H1 (cell line): ENCODE data around the gene TEX14. TPM values are rescaled to one million over a fixed set of nuclear protein-coding genes. Genes with fewer than 3 reads are reported as not detected.

Experiments used
- CTCF ChIA-PET: fragments of 300-600 bp; sonication (Branson Sonifier 250); formaldehyde crosslinking; loops from one replicate; lab custom pipeline; 2021; ENCODE audit not compliant: partially characterized antibody; lab: Charles Lee
- POLR2A ChIA-PET: fragments of 300-600 bp; sonication (Branson Sonifier 250); formaldehyde crosslinking; loops from one replicate; lab custom pipeline; 2021; ENCODE audit warnings: inconsistent platforms; ENCODE audit not compliant: partially characterized antibody; lab: Charles Lee
- DNase-seq, 2 experiments: peaks; one replicate each; pipeline versions ENCODE4 v3.0.0 to v3.0.0-alpha.2; 2010 to 2022; ENCODE audit warnings: low spot score in 2 of 2, low read depth in 1 of 2, mixed read lengths in 1 of 2
- FAIRE-seq: peaks from 2 replicates; lab custom pipeline; 2011; peaks lifted over from hg19 to GRCh38; lab: Jason Lieb, UNC
- H2AFZ ChIP-seq: 2 replicates; pipeline ENCODE4 v1.8.1; 2012; ENCODE audit warnings: low read length, inconsistent platforms
- H2AK5ac ChIP-seq: 2 replicates; pipeline ENCODE4 v1.6.1; 2013; ENCODE audit warnings: low read depth, low read length
- H2BK120ac ChIP-seq: replicated peaks from 2 replicates; pipeline ENCODE3; 2013; ENCODE audit warnings: low read depth, low read length, inconsistent platforms
- H2BK12ac ChIP-seq: 2 replicates; pipeline ENCODE4 v1.6.1; 2013; ENCODE audit warnings: low read depth, low read length
- H2BK15ac ChIP-seq: 2 replicates; pipeline ENCODE4 v1.6.1; 2013; ENCODE audit warnings: low read length
- H2BK20ac ChIP-seq: 2 replicates; pipeline ENCODE4 v1.6.1; 2013; ENCODE audit warnings: low read length
- H2BK5ac ChIP-seq: 2 replicates; pipeline ENCODE4 v1.6.1; 2013; ENCODE audit warnings: low read depth, low read length
- H3K14ac ChIP-seq: 2 replicates; pipeline ENCODE4 v1.6.1; 2013; ENCODE audit warnings: inconsistent platforms; ENCODE audit not compliant: insufficient read length
- H3K18ac ChIP-seq: 2 replicates; pipeline ENCODE4 v1.6.1; 2013; ENCODE audit warnings: low read length; ENCODE audit errors: extremely low read depth
- H3K23ac ChIP-seq: 2 replicates; pipeline ENCODE4 v1.6.1; 2013; ENCODE audit warnings: inconsistent platforms; ENCODE audit not compliant: insufficient read length
- H3K23me2 ChIP-seq: 2 replicates; pipeline ENCODE4 v1.6.1; 2013; ENCODE audit warnings: low read depth, low read length
- H3K27ac ChIP-seq: 2 replicates; pipeline ENCODE4 v1.6.1; 2011; ENCODE audit warnings: low read depth, low read length, inconsistent platforms
- H3K27me3 ChIP-seq, 4 experiments: replicated peaks in 1 of 4; 1 replicate in 1 of 4; 2 replicates in 3 of 4; pipeline versions ENCODE4 v1.6.1 to v1.8.1; 2011 to 2013; ENCODE audit warnings: low read length in 3 of 4, mild to moderate bottlenecking in 3 of 4, inconsistent platforms in 2 of 4, mixed read lengths in 2 of 4, moderate library complexity in 1 of 4; ENCODE audit not compliant: control insufficient read depth in 3 of 4, insufficient read depth in 3 of 4; ENCODE audit errors: extremely low read depth in 1 of 4
- H3K36me3 ChIP-seq, 4 experiments: 2 replicates each; pipeline versions ENCODE4 v1.6.1 to v1.8.1; 2011 to 2013; ENCODE audit warnings: mild to moderate bottlenecking in 4 of 4, low read length in 3 of 4, moderate library complexity in 2 of 4, control low read depth in 1 of 4, inconsistent platforms in 1 of 4; ENCODE audit not compliant: insufficient read depth in 4 of 4, control insufficient read depth in 2 of 4
- H3K4ac ChIP-seq: replicated peaks from 2 replicates; pipeline ENCODE3; 2013; ENCODE audit warnings: low read length, low read depth, mixed read lengths, inconsistent platforms; ENCODE audit not compliant: insufficient read length
- H3K4me1 ChIP-seq, 4 experiments: replicated peaks in 1 of 4; 1 replicate in 1 of 4; 2 replicates in 3 of 4; pipeline versions ENCODE4 v1.6.1 to v1.8.1; 2011 to 2013; ENCODE audit warnings: low read length in 3 of 4, inconsistent platforms in 2 of 4, mixed read lengths in 1 of 4; ENCODE audit not compliant: insufficient read depth in 4 of 4, control insufficient read depth in 3 of 4
- H3K4me2 ChIP-seq, 2 experiments: 2 replicates each; pipeline versions ENCODE4 v1.6.1 to v1.8.1; 2011 to 2013; ENCODE audit warnings: low read depth in 2 of 2, low read length in 2 of 2, control low read depth in 1 of 2, inconsistent platforms in 1 of 2, mild to moderate bottlenecking in 1 of 2; ENCODE audit not compliant: insufficient read depth in 1 of 2
- H3K4me3 ChIP-seq, 4 experiments: fragments of 200-600, 300-600 bp in 1 of 4; sonication (generic), shearing (Covaris generic), sonication (Bioruptor Twin) in 1 of 4; 2 replicates each; pipeline versions ENCODE4 v1.5.1 to v1.8.1; 2011 to 2016; ENCODE audit warnings: low read length in 4 of 4, low read depth in 3 of 4, control low read depth in 2 of 4, inconsistent platforms in 2 of 4, mild to moderate bottlenecking in 2 of 4, mixed read lengths in 1 of 4, moderate library complexity in 1 of 4; ENCODE audit not compliant: insufficient read depth in 2 of 4; ENCODE audit errors: extremely low read depth in 1 of 4
- H3K56ac ChIP-seq: replicated peaks from 2 replicates; pipeline ENCODE3; 2013; ENCODE audit warnings: low read depth, mild to moderate bottlenecking, mixed read lengths, low read length, inconsistent platforms; ENCODE audit not compliant: insufficient read length
- H3K79me1 ChIP-seq: 2 replicates; pipeline ENCODE4 v1.6.1; 2013; ENCODE audit warnings: low read depth, low read length, control low read depth
- H3K79me2 ChIP-seq, 2 experiments: 2 replicates each; pipeline versions ENCODE4 v1.6.1 to v1.8.1; 2012 to 2013; ENCODE audit warnings: low read length in 2 of 2, mild to moderate bottlenecking in 2 of 2, inconsistent platforms in 1 of 2; ENCODE audit not compliant: insufficient read depth in 2 of 2, control insufficient read depth in 1 of 2
- H3K9ac ChIP-seq, 4 experiments: replicated peaks in 1 of 4; 1 replicate in 1 of 4; 2 replicates in 3 of 4; pipeline versions ENCODE4 v1.6.1 to v1.8.1; 2011 to 2013; ENCODE audit warnings: low read depth in 3 of 4, low read length in 3 of 4, control low read depth in 2 of 4, mild to moderate bottlenecking in 2 of 4, moderate library complexity in 2 of 4, inconsistent platforms in 1 of 4; ENCODE audit errors: extremely low read depth in 1 of 4
- H3K9me3 ChIP-seq, 2 experiments: 2 replicates each; pipeline versions ENCODE4 v1.6.1 to v1.8.1; 2012 to 2013; ENCODE audit warnings: mild to moderate bottlenecking in 2 of 2, moderate library complexity in 2 of 2, control low read depth in 1 of 2, inconsistent platforms in 1 of 2, low read depth in 1 of 2, low read length in 1 of 2, mixed read lengths in 1 of 2; ENCODE audit not compliant: insufficient read depth in 2 of 2
- H4K20me1 ChIP-seq, 2 experiments: replicated peaks in 1 of 2; 2 replicates each; pipeline versions ENCODE3 to v1.8.1; 2011 to 2013; ENCODE audit warnings: inconsistent platforms in 2 of 2, low read length in 2 of 2, mild to moderate bottlenecking in 1 of 2; ENCODE audit not compliant: insufficient read depth in 2 of 2, control insufficient read depth in 1 of 2
- H4K5ac ChIP-seq: 2 replicates; pipeline ENCODE4 v1.6.1; 2013; ENCODE audit warnings: low read length, low read depth, mixed read lengths, inconsistent platforms; ENCODE audit not compliant: insufficient read length
- H4K8ac ChIP-seq: 2 replicates; pipeline ENCODE4 v1.8.0; 2013; ENCODE audit warnings: mild to moderate bottlenecking, moderate library complexity, low read length, inconsistent platforms; ENCODE audit not compliant: insufficient read depth; ENCODE audit errors: extremely low read depth
- H4K91ac ChIP-seq: replicated peaks from 2 replicates; pipeline ENCODE3; 2013; ENCODE audit warnings: low read length, mixed read lengths, inconsistent platforms; ENCODE audit not compliant: insufficient read length
- BACH1 ChIP-seq: IDR thresholded peaks from 2 replicates; pipeline ENCODE4 v1.6.1; 2012; ENCODE audit warnings: low read length, improper control_type of control experiment
- BCL11A ChIP-seq, 2 experiments: IDR thresholded peaks; one replicate each; pipeline ENCODE4 v1.6.1; 2011; ENCODE audit warnings: low read depth in 2 of 2, low read length in 2 of 2, mild to moderate bottlenecking in 2 of 2
- CTBP2 ChIP-seq: IDR thresholded peaks from 2 replicates; pipeline ENCODE4 v1.7.0; 2011; ENCODE audit warnings: borderline replicate concordance, mild to moderate bottlenecking, moderate library complexity, mixed read lengths, low read length; ENCODE audit not compliant: insufficient read depth, insufficient read length
- GTF2F1 ChIP-seq: IDR thresholded peaks from 2 replicates; pipeline ENCODE4 v1.6.1; 2012; ENCODE audit warnings: low read depth, low read length, improper control_type of control experiment, borderline replicate concordance
- RFX5 ChIP-seq: IDR thresholded peaks from 2 replicates; pipeline ENCODE4 v1.6.1; 2011; ENCODE audit warnings: low read depth, low read length, improper control_type of control experiment, borderline replicate concordance
- RNF2 ChIP-seq: fragments of 200-900, 300-1000 bp; sonication (generic); IDR thresholded peaks from 2 replicates; pipeline ENCODE4 v1.7.1; 2016; ENCODE audit warnings: borderline replicate concordance, low read depth, mild to moderate bottlenecking, antibody characterized with exemption, low read length; ENCODE audit not compliant: poor library complexity, severe bottlenecking; ENCODE audit errors: missing control alignments
- SIX5 ChIP-seq: IDR thresholded peaks from 2 replicates; pipeline ENCODE4 v1.6.1; 2011; ENCODE audit warnings: mild to moderate bottlenecking, low read depth, low read length
- SP1 ChIP-seq: IDR thresholded peaks from 2 replicates; pipeline ENCODE4 v1.6.1; 2011; ENCODE audit warnings: low read depth, low read length
- SP4 ChIP-seq: IDR thresholded peaks from 2 replicates; pipeline ENCODE4 v1.6.1; 2012; ENCODE audit warnings: low read length, inconsistent platforms
- WGBS, 2 experiments: shearing (Covaris generic) in 1 of 2; methylation state at CpG; one replicate each; pipeline versions ENCODE4 v1.1.6 to v1.1.7; 2013 to 2015; ENCODE audit warnings: low lambda C conversion rate in 2 of 2, mixed read lengths in 2 of 2, inconsistent platforms in 1 of 2, low coverage in 1 of 2, missing lambda C conversion rate in 1 of 2; ENCODE audit not compliant: insufficient replicate concordance in 2 of 2, insufficient coverage in 1 of 2, insufficient read length in 1 of 2; ENCODE audit errors: extremely low coverage in 1 of 2, missing lambda C conversion rate in 1 of 2; 5-methylcytosine and 5-hydroxymethylcytosine counted together
- polyA plus RNA-seq, 7 experiments: library from polyadenylated mRNA; depleted of rRNA in 3 of 7; stranded (reverse) in 5 of 7; unstranded in 2 of 7; fragments of >200 nt in 5 of 7; fragments of 200-250 nt in 2 of 7; gene quantifications; 1 replicate in 5 of 7; 2 replicates in 1 of 7; 4 replicates in 1 of 7; pipeline versions ENCODE4 v1.2.1 to v1.2.3, GENCODE V29; 2011 to 2013; ENCODE audit warnings: missing spikeins in 2 of 7, mixed read lengths in 2 of 7
- total RNA-seq: library from RNA; stranded (reverse); fragmentation: NEBNext Ultra II Directional; extraction: Animal tissue kit (Norgen Biotek cat#: 25700); gene quantifications from 2 replicates; pipeline ENCODE4 v1.2.1, GENCODE V29; 2021
- TF ChIP-seq, protein P1 (sequence below): IDR thresholded peaks from 2 replicates; pipeline ENCODE4 v1.6.1; 2012; ENCODE audit warnings: low read length, inconsistent platforms
- TF ChIP-seq, protein P2 (sequence below): IDR thresholded peaks from 2 replicates; pipeline ENCODE4 v1.6.1; 2012; ENCODE audit warnings: inconsistent platforms

The TEX14 gene
- total and polyA plus RNA-seq, 2 of the 8 experiments (the other 6 are each of a cell fraction or from before 2014, with no cell fraction given): 0.83 to 2.5 TPM

GRCh38 chr17:58532555-58532951 lies 159.3 kb downstream of the TEX14 start:
- Histone ChIP-seq H3K27ac (no peak overlapping the region), H2BK15ac (peak overlapping the region; percentile 92; the same call in 1 of the 2 replicates), H3K9ac (peak overlapping the region in 1 of 4 experiments; percentile 13; a peak in 2 of 7 replicates), H3K23ac (no peak overlapping the region), H3K56ac (no peak overlapping the region), H3K9me3 (no peaks in the 10 kb centered on the region), H3K23me2 (peaks cover 12% of the 10 kb centered on the region), H3K79me1 (no peaks in the 10 kb centered on the region), H3K18ac (no peak overlapping the region), H3K4ac (no peak overlapping the region), H3K4me3 (peak overlapping the region; percentile 67 to 90 (median 72); a peak in 7 of 8 replicates), H3K36me3 (no peaks in the 10 kb centered on the region), H4K5ac (no peak overlapping the region), H3K4me1 (peaks cover 7 to 15% (median 9%) of the 10 kb centered on the region in 4 experiments), H3K79me2 (no peaks in the 10 kb centered on the region), H4K8ac (no peak overlapping the region), H2BK12ac (peak overlapping the region; percentile 80; the same call in 1 of the 2 replicates), H3K27me3 (peaks cover 0 to 6% (median 4%) of the 10 kb centered on the region in 4 experiments; a peak in 5 of 7 replicates), H2AK5ac (peak overlapping the region; percentile 65; the same call in 1 of the 2 replicates), H3K4me2 (peak overlapping the region; percentile 89 to 98), H4K91ac (peak overlapping the region; percentile 40), H2AFZ (no peak overlapping the region), H2BK20ac (no peak overlapping the region), H2BK120ac (peak overlapping the region; percentile 14), H3K14ac (no peak overlapping the region), H4K20me1 (no peaks in the 10 kb centered on the region), H2BK5ac (no peak overlapping the region)
- POLR2A ChIA-PET: interaction anchor here (3.3 to 6.0 kb wide), 4 partner anchors 13 to 126 kb away, joined by 9 to 32 read pairs (median 30); partner anchors contain the start of gene MTMR4
- DNase-seq (no peak), FAIRE-seq (no peak)
- WGBS, 2 experiments: 66% methylated on average over 3 of the region's 3 CpGs; no CpG with 5 or more reads in 1 of the 2 experiments
- CTCF ChIA-PET: interaction anchor here (0.6 to 16.5 kb wide), 5 partner anchors 10 to 63 kb away, joined by 3 to 163 read pairs (median 37); a partner anchor contains a TSS
- TF ChIP-seq SP1: no peak
- TF ChIP-seq BCL11A (IDR thresholded peaks at IDR 0.05; ENCODE audit: low read depth in 2 of 2, low read length in 2 of 2): no peak
- no peak for TF ChIP-seq SIX5
- no peak for TF ChIP-seq BACH1
- TF ChIP-seq, protein P1, sequence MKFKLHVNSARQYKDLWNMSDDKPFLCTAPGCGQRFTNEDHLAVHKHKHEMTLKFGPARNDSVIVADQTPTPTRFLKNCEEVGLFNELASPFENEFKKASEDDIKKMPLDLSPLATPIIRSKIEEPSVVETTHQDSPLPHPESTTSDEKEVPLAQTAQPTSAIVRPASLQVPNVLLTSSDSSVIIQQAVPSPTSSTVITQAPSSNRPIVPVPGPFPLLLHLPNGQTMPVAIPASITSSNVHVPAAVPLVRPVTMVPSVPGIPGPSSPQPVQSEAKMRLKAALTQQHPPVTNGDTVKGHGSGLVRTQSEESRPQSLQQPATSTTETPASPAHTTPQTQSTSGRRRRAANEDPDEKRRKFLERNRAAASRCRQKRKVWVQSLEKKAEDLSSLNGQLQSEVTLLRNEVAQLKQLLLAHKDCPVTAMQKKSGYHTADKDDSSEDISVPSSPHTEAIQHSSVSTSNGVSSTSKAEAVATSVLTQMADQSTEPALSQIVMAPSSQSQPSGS: no peak
- no peak for TF ChIP-seq SP4
- TF ChIP-seq RFX5: no peak
- no peak for TF ChIP-seq GTF2F1
- no peak for TF ChIP-seq CTBP2
- TF ChIP-seq, protein P2, sequence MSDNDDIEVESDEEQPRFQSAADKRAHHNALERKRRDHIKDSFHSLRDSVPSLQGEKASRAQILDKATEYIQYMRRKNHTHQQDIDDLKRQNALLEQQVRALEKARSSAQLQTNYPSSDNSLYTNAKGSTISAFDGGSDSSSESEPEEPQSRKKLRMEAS: no peak
- TF ChIP-seq RNF2: no peak
